ENCODE results near the gene DHRS7. TPM values are rescaled to one million over a fixed set of nuclear protein-coding genes. Genes with fewer than 3 reads are reported as not detected.

Gene DHRS7
- polyA plus RNA-seq, 2 of the 4 experiments (the other 2 are of a cell fraction) = 75.4 to 97.5 TPM

DNA sequence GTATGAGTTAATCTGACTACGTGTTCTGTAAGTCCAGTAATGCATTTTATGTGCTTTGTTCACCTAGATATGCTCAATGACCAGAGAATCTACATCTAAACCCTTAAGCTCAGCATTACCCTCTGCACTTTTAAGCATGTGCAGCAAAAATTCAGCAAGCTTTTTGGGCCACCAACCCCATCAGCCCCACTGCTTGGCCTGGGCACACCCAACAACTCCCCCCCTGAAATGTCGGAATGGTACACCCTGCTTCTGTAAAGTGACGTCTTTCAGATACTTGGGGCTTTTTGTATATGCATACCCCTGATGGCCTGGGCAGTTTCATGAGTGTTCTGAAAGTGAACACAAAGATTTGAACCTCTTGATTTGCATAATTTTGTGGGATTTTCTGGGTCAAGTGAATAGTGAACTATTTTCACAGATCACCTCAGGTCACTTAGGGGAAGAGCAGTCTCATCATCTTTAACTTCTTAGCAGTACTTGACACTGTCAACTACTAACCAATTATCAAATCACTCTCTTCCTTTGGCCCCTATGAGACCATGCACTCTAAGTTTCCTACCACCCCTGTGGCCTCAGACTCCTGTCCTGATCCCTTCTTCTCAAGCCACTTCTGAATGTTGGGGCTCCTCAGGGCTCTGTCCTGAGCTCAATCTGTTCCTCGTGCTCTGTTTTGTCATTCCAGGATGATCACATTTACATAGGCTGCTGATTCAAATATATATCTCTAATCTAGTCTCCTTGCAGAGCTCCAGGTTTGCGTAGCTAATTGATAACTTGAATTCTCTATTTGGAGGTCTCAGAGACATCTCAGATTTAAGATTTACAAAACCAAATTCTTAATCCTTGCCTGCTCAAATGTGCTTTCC lies 47.5 kb upstream of the DHRS7 start:
- WGBS (ENCODE audit: missing lambda C conversion rate) = 44% methylated on average over 5 of the region's 5 CpGs
- no peaks in the 10 kb centered on the region for H3K4me1 ChIP-seq
- H3K27ac ChIP-seq = no peak overlapping the region
- FAIRE-seq (no peak), ATAC-seq (no peak), DNase-seq (ENCODE audit: low read depth in 1 of 2, low spot score in 1 of 2) (no peak)
- no peaks in the 10 kb centered on the region for H3K9me3 ChIP-seq
- ChIA-PET POLR2A (no interaction called here), CTCF (no interaction called here)
- H3K4me3 ChIP-seq = no peak overlapping the region
- H3K4me2 ChIP-seq = no peak overlapping the region
- no peak for TF ChIP-seq HEYL (CRISPR knock-in tag; IDR thresholded peaks at IDR 0.05)
- TF ChIP-seq SREBF2 (IDR thresholded peaks at IDR 0.05) = no peak
- TF ChIP-seq JUN (IDR thresholded peaks at IDR 0.05) = no peak
- no peak for TF ChIP-seq FOSB (CRISPR knock-in tag; IDR thresholded peaks at IDR 0.05)
- TF ChIP-seq EP300 (IDR thresholded peaks at IDR 0.05) = no peak
- TF ChIP-seq, protein P1, sequence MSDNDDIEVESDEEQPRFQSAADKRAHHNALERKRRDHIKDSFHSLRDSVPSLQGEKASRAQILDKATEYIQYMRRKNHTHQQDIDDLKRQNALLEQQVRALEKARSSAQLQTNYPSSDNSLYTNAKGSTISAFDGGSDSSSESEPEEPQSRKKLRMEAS (IDR thresholded peaks at IDR 0.05) = no peak
- no peak for TF ChIP-seq CBX8 (IDR thresholded peaks at IDR 0.05)
- no peak for TF ChIP-seq TP53 (CRISPR knock-in tag; IDR thresholded peaks at IDR 0.05)
- TF ChIP-seq MYC (IDR thresholded peaks at IDR 0.05; ENCODE audit: borderline replicate concordance, low read length) = no peak
- TF ChIP-seq RCOR1 (IDR thresholded peaks at IDR 0.05; ENCODE audit: low read depth, low read length) = no peak
- TF ChIP-seq, protein P2, sequence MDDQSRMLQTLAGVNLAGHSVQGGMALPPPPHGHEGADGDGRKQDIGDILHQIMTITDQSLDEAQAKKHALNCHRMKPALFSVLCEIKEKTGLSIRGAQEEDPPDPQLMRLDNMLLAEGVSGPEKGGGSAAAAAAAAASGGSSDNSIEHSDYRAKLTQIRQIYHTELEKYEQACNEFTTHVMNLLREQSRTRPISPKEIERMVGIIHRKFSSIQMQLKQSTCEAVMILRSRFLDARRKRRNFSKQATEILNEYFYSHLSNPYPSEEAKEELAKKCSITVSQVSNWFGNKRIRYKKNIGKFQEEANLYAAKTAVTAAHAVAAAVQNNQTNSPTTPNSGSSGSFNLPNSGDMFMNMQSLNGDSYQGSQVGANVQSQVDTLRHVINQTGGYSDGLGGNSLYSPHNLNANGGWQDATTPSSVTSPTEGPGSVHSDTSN (IDR thresholded peaks at IDR 0.05) = no peak
- TF ChIP-seq RNF2 (IDR thresholded peaks at IDR 0.05; ENCODE audit: borderline replicate concordance, low read depth) = no peak
- TF ChIP-seq HDAC2 (IDR thresholded peaks at IDR 0.05) = no peak
- TF ChIP-seq, protein P3, sequence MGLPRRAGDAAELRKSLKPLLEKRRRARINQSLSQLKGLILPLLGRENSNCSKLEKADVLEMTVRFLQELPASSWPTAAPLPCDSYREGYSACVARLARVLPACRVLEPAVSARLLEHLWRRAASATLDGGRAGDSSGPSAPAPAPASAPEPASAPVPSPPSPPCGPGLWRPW (IDR thresholded peaks at IDR 0.05) = no peak
- TF ChIP-seq NPAS2 (CRISPR knock-in tag; IDR thresholded peaks at IDR 0.05; ENCODE audit: borderline replicate concordance) = no peak

DNA sequence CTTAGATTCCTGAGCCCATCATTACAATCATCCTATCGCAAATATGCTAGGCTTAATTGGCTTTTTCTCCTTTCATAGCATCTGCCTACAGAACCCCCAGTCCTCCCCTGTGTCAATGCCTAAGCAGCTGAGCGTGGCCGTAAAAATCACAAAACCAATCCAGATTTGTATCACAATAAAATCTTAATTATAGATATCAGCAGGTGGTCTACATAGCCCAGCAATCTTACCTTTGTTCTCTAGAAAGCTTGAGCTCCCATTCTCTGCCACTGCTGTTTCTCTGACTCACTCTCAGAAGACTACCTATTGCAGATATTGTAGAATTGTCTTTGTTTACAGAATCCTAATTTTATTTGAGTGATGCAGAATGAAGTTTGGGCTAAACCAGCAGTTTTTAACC lies 46.0 kb upstream of the DHRS7 start:
- Histone ChIP-seq H3K4me2 (no peak overlapping the region), H3K4me1 (no peaks in the 10 kb centered on the region), H3K4me3 (no peak overlapping the region), H3K27ac (no peak overlapping the region), H3K9me3 (no peaks in the 10 kb centered on the region)
- 48% methylated on average over 3 of the region's 3 CpGs for WGBS (ENCODE audit: missing lambda C conversion rate)
- TF ChIP-seq KDM1A (IDR thresholded peaks at IDR 0.05; ENCODE audit: low read depth) = no peak
- no peak for TF ChIP-seq BHLHE40 (IDR thresholded peaks at IDR 0.05; ENCODE audit: low read depth, low read length)
- no peak for TF ChIP-seq FOSB (CRISPR knock-in tag; IDR thresholded peaks at IDR 0.05)
- no peak for TF ChIP-seq KDM5A (IDR thresholded peaks at IDR 0.05)
- TF ChIP-seq, protein P4, sequence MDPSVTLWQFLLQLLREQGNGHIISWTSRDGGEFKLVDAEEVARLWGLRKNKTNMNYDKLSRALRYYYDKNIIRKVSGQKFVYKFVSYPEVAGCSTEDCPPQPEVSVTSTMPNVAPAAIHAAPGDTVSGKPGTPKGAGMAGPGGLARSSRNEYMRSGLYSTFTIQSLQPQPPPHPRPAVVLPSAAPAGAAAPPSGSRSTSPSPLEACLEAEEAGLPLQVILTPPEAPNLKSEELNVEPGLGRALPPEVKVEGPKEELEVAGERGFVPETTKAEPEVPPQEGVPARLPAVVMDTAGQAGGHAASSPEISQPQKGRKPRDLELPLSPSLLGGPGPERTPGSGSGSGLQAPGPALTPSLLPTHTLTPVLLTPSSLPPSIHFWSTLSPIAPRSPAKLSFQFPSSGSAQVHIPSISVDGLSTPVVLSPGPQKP (IDR thresholded peaks at IDR 0.05; ENCODE audit: low read depth, low read length) = no peak
- no peak for TF ChIP-seq GATA3 (IDR thresholded peaks at IDR 0.05; ENCODE audit: borderline replicate concordance)
- no peak for TF ChIP-seq CHD2 (IDR thresholded peaks at IDR 0.05; ENCODE audit: low read length, partially characterized antibody)
- TF ChIP-seq NR3C1 (IDR thresholded peaks at IDR 0.05) = no peak
- TF ChIP-seq, protein P5, sequence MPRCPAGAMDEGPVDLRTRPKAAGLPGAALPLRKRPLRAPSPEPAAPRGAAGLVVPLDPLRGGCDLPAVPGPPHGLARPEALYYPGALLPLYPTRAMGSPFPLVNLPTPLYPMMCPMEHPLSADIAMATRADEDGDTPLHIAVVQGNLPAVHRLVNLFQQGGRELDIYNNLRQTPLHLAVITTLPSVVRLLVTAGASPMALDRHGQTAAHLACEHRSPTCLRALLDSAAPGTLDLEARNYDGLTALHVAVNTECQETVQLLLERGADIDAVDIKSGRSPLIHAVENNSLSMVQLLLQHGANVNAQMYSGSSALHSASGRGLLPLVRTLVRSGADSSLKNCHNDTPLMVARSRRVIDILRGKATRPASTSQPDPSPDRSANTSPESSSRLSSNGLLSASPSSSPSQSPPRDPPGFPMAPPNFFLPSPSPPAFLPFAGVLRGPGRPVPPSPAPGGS (IDR thresholded peaks at IDR 0.05) = no peak
- no peak for TF ChIP-seq CBX2 (IDR thresholded peaks at IDR 0.05; ENCODE audit: borderline replicate concordance, low read depth)
- no peak for TF ChIP-seq CEBPB (IDR thresholded peaks at IDR 0.05)
- TF ChIP-seq ZSCAN20 (CRISPR knock-in tag; IDR thresholded peaks at IDR 0.05) = no peak
- TF ChIP-seq POLR2AphosphoS2 (conservative IDR thresholded peaks at IDR 0.05; ENCODE audit: low read length) = no peak
- no peak for TF ChIP-seq TP53 (CRISPR knock-in tag; IDR thresholded peaks at IDR 0.05)
- no peak for TF ChIP-seq CHD4 (IDR thresholded peaks at IDR 0.05; ENCODE audit: borderline replicate concordance)
- no peak for TF ChIP-seq EP300 (IDR thresholded peaks at IDR 0.05)
- no peak for TF ChIP-seq RFX5 (IDR thresholded peaks at IDR 0.05)
- no peak for TF ChIP-seq NFE2L2 (conservative IDR thresholded peaks at IDR 0.05; ENCODE audit: low read length)
- ATAC-seq (no peak), FAIRE-seq (no peak), DNase-seq (ENCODE audit: low read depth in 1 of 2, low spot score in 1 of 2) (no peak)
- ChIA-PET POLR2A (no interaction called here), CTCF (interaction anchor here (0.7 to 1.3 kb wide), 4 partner anchors 14 to 120 kb away, joined by 3 to 4 read pairs (median 4); no protein-coding TSS in a partner anchor)

All from A549 (cell line).